ENCODE results near the gene ABAT. TPM values are rescaled to one million over a fixed set of nuclear protein-coding genes. Genes with fewer than 3 reads are reported as not detected.

The ABAT gene
- total RNA-seq: 2.6 and 2.7 TPM in 2 replicates

DNA sequence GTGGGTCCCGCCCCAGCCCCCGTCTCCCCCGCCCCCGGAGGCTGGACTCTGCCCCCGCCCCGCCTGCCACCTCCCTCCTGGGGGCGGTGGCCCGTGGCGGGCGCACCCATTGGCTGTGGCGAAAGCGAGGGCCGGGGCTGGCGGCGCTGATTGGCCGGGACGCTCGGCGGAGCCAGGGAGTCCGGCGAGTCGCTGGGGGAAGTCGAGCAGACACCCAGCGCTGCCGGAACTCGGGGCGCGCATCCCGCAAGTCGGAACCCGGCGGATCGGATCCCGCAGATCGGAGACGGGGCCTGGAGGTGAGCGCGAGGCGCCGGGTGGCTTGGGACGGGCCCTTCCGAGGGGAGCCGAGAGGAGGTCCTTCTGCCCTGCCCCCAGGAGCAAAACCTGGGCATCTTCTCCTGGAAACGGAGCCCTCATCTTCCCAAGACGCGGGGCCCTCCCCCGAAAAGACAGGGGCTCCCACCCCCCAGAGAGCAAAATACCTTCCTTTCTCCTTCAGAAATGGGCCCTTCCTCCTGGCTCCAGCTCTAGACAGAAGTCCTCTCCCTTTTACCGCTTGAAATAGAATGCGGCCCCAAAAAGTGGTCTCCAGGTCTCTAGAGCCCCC is at the start of gene ABAT:
Gene ABAT, plus strand, starts transcription at position 205 of the 610 bp plus-strand sequence. CDS start 61,123 bp downstream, outside the sequence.

DNA sequence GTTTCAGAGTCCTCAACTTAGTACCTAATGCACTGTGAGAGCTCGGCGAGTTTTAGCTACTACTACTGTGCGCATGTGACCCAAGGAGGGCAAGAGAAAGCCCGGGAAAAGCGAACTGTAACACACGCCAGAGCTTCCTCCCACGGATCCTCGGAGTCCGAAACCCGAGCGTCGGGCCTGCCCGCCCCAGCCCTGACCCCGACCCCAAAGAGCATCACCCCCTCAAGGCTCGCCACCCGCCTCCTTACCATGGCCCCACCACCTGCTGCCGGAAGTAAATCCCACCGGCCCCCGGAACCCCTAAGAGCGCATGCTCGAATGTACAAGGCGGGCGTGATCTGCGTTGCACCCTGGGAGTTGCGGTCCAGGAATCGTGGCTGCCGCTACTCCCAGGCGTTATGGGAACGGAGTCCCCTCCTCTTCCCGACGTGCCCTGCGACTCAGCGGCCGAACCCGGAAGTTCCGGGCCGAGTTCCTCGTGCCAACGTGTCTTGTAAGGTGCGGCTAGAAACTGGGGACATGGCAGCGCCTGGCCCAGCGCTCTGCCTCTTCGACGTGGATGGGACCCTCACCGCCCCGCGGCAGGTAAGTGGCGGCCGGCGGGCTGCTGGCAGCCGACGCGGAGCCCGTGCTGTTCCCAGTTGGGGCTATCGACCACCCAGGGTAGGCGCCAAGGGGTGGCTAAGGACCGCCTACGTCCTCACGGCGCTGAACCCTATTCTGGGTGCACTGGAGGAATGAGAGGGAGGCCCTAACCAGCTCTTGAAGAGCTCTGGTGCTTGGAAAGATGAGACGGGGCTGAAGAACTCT is 123.2 kb downstream of the ABAT start, which contains the start of the genes PMM2 and TMEM186:
Gene PMM2, plus strand, starts transcription at position 476 of the 810 bp plus-strand sequence. Its CDS starts 44 bp downstream, at position 520.
Gene TMEM186, minus strand, starts transcription at position 276 of the 810 bp plus-strand sequence. Its CDS starts 25 bp downstream, at position 251.

Other genes with a start within 250 kb of the ABAT start
- not detected in 2 replicates for gene TMEM114, start 84.1 kb upstream of the ABAT start, total RNA-seq
- 20.8 and 28.6 TPM in 2 replicates for gene METTL22, start 52.9 kb upstream of the ABAT start, total RNA-seq
- gene TMEM186, start 123.0 kb downstream of the ABAT start, total RNA-seq: 4.6 and 5.8 TPM in 2 replicates
- gene PMM2, start 123.2 kb downstream of the ABAT start, total RNA-seq: 17.3 and 18.5 TPM in 2 replicates
- 122 and 225 TPM in 2 replicates for gene CARHSP1, start 194.4 kb downstream of the ABAT start, total RNA-seq
- gene LITAFD, start 207.7 kb downstream of the ABAT start, total RNA-seq: not detected in 2 replicates

Measured in bronchial smooth muscle cell (primary cell).